ENCODE data around the gene LGR5. TPM values are rescaled to one million over a fixed set of nuclear protein-coding genes. Genes with fewer than 3 reads are reported as not detected.

LGR5 gene
- total and polyA plus RNA-seq, 2 of the 13 experiments (the other 11 are each of a cell fraction or from before 2014, with no cell fraction given), result 37.0 to 121 TPM

DNA sequence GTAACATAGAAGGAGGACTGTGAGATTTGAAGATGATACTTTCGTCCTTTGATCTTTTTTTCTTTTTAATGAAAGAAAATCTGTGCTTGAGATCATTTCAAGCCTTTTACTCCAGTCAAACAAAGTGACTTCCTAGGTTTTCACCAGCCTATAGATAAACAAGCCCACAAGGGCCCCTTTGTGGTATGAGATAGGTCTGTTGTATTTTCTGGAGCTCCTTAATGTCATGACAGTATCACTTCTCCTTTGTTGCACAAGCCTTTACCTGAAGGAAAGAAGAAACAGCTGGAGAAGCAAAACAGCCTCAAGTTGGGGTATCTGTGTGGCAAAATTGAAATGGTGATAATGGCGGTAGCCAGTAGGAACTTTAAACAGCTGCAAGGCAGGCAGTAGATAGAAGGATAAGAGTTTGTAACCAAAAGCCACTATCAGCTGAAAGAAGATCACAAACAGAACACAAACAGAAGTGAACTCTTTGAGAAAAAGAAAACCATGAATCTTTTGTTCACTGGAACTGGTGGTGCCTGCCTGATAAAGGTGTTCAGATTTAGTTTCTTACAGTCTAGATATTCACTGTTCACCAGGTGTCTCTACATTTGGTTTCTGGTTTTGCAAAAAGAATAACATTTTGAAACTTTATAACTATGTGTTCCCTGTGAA, 96.8 kb downstream of the LGR5 start (continued):
- TF ChIP-seq ZIK1 (CRISPR knock-in tag; IDR thresholded peaks at IDR 0.05; ENCODE audit: borderline replicate concordance, low read depth) (no peak), XRCC5 (optimal IDR thresholded peaks at IDR 0.05; ENCODE audit: low read length) (no peak), SSRP1 (CRISPR knock-in tag; IDR thresholded peaks at IDR 0.05) (0 out of 2 replicates have a peak, but pooled peaks have one; percentile 42), ZNF550 (CRISPR knock-in tag; IDR thresholded peaks at IDR 0.05; ENCODE audit: borderline replicate concordance) (no peak), GZF1 (CRISPR knock-in tag; IDR thresholded peaks at IDR 0.05) (no peak), SIX4 (CRISPR knock-in tag; IDR thresholded peaks at IDR 0.05) (0 out of 2 replicates have a peak, but pooled peaks have one; percentile 23), TCF7 (IDR thresholded peaks at IDR 0.05; ENCODE audit: low read depth) (peak; percentile 51), NFRKB (IDR thresholded peaks at IDR 0.05) (no peak), ZKSCAN5 (CRISPR knock-in tag; IDR thresholded peaks at IDR 0.05) (no peak), ATF7-NPFF (CRISPR knock-in tag; IDR thresholded peaks at IDR 0.05; ENCODE audit: low read depth) (no peak), ZNF446 (CRISPR knock-in tag; IDR thresholded peaks at IDR 0.05) (no peak), NFE2 (CRISPR knock-in tag; IDR thresholded peaks at IDR 0.05) (no peak), RORA (CRISPR knock-in tag; IDR thresholded peaks at IDR 0.05) (no peak), CHD4 (IDR thresholded peaks at IDR 0.05; ENCODE audit: borderline replicate concordance, low read length) (peak; percentile 69; the same call in 1 of the 2 replicates), MIER3 (CRISPR knock-in tag; IDR thresholded peaks at IDR 0.05; ENCODE audit: borderline replicate concordance) (no peak), RBM39 (IDR thresholded peaks at IDR 0.05; ENCODE audit: low read depth, low read length, poor library complexity, severe bottlenecking) (no peak), NCOR1 (IDR thresholded peaks at IDR 0.05; ENCODE audit: borderline replicate concordance, low read length) (no peak), ZNF24 (IDR thresholded peaks at IDR 0.05) (no peak)
- TF ChIP-seq, protein P1, sequence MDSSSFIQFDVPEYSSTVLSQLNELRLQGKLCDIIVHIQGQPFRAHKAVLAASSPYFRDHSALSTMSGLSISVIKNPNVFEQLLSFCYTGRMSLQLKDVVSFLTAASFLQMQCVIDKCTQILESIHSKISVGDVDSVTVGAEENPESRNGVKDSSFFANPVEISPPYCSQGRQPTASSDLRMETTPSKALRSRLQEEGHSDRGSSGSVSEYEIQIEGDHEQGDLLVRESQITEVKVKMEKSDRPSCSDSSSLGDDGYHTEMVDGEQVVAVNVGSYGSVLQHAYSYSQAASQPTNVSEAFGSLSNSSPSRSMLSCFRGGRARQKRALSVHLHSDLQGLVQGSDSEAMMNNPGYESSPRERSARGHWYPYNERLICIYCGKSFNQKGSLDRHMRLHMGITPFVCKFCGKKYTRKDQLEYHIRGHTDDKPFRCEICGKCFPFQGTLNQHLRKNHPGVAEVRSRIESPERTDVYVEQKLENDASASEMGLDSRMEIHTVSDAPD (CRISPR knock-in tag; IDR thresholded peaks at IDR 0.05), result 0 out of 2 replicates have a peak, but pooled peaks have one; percentile 76
- TF ChIP-seq, protein P2, sequence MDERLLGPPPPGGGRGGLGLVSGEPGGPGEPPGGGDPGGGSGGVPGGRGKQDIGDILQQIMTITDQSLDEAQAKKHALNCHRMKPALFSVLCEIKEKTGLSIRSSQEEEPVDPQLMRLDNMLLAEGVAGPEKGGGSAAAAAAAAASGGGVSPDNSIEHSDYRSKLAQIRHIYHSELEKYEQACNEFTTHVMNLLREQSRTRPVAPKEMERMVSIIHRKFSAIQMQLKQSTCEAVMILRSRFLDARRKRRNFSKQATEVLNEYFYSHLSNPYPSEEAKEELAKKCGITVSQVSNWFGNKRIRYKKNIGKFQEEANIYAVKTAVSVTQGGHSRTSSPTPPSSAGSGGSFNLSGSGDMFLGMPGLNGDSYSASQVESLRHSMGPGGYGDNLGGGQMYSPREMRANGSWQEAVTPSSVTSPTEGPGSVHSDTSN (CRISPR knock-in tag; IDR thresholded peaks at IDR 0.05), result no peak
- TF ChIP-seq, protein P3, sequence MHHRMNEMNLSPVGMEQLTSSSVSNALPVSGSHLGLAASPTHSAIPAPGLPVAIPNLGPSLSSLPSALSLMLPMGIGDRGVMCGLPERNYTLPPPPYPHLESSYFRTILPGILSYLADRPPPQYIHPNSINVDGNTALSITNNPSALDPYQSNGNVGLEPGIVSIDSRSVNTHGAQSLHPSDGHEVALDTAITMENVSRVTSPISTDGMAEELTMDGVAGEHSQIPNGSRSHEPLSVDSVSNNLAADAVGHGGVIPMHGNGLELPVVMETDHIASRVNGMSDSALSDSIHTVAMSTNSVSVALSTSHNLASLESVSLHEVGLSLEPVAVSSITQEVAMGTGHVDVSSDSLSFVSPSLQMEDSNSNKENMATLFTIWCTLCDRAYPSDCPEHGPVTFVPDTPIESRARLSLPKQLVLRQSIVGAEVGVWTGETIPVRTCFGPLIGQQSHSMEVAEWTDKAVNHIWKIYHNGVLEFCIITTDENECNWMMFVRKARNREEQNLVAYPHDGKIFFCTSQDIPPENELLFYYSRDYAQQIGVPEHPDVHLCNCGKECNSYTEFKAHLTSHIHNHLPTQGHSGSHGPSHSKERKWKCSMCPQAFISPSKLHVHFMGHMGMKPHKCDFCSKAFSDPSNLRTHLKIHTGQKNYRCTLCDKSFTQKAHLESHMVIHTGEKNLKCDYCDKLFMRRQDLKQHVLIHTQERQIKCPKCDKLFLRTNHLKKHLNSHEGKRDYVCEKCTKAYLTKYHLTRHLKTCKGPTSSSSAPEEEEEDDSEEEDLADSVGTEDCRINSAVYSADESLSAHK (CRISPR knock-in tag; IDR thresholded peaks at IDR 0.05; ENCODE audit: borderline replicate concordance), result no peak
- TF ChIP-seq, protein P4, sequence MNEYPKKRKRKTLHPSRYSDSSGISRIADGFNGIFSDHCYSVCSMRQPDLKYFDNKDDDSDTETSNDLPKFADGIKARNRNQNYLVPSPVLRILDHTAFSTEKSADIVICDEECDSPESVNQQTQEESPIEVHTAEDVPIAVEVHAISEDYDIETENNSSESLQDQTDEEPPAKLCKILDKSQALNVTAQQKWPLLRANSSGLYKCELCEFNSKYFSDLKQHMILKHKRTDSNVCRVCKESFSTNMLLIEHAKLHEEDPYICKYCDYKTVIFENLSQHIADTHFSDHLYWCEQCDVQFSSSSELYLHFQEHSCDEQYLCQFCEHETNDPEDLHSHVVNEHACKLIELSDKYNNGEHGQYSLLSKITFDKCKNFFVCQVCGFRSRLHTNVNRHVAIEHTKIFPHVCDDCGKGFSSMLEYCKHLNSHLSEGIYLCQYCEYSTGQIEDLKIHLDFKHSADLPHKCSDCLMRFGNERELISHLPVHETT (CRISPR knock-in tag; conservative IDR thresholded peaks at IDR 0.05), result no peak
- TF ChIP-seq, protein P5, sequence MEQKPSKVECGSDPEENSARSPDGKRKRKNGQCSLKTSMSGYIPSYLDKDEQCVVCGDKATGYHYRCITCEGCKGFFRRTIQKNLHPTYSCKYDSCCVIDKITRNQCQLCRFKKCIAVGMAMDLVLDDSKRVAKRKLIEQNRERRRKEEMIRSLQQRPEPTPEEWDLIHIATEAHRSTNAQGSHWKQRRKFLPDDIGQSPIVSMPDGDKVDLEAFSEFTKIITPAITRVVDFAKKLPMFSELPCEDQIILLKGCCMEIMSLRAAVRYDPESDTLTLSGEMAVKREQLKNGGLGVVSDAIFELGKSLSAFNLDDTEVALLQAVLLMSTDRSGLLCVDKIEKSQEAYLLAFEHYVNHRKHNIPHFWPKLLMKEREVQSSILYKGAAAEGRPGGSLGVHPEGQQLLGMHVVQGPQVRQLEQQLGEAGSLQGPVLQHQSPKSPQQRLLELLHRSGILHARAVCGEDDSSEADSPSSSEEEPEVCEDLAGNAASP (CRISPR knock-in tag; IDR thresholded peaks at IDR 0.05; ENCODE audit: borderline replicate concordance), result no peak
